B cell (primary cell): Measurements from ENCODE around the gene RAB10. TPM values are rescaled to one million over a fixed set of nuclear protein-coding genes. Genes with fewer than 3 reads are reported as not detected.

Experiments used
- ATAC-seq: fragments of 200-7000 bp; cut with Tn5 transposase; one replicate; pipeline ENCODE4 v1.10.0; 2021; ENCODE audit warnings: low read depth, mild to moderate bottlenecking, moderate number of reproducible peaks, moderate library complexity
- CTCF ChIA-PET: fragments of 350-600 bp; sonication (Branson Sonifier 250); formaldehyde crosslinking; loops from one replicate; lab custom pipeline; 2021; ENCODE audit warnings: antibody characterized with exemption, inconsistent platforms; lab: Charles Lee
- POLR2A ChIA-PET: fragments of 350-600 bp; sonication (Branson Sonifier 250); formaldehyde crosslinking; loops from one replicate; lab custom pipeline; 2021; ENCODE audit warnings: antibody characterized with exemption; lab: Charles Lee
- DNase-seq: peaks from one replicate; pipeline ENCODE4 v3.0.0; 2013
- H2AFZ ChIP-seq: 2 replicates; pipeline ENCODE4 v1.6.1; 2012; ENCODE audit warnings: mild to moderate bottlenecking, low read depth, low read length; ENCODE audit not compliant: insufficient read depth, poor library complexity, severe bottlenecking
- H3K27ac ChIP-seq, 2 donors: 1 replicate in 1 of 2; 2 replicates in 1 of 2; pipeline ENCODE4 v1.5.1; 2012 to 2013; ENCODE audit warnings: low read length in 2 of 2, mild to moderate bottlenecking in 2 of 2, moderate library complexity in 1 of 2
- H3K27me3 ChIP-seq, 4 experiments: fragments of 200-600 bp in 1 of 4; sonication (generic) in 1 of 4; replicated peaks in 1 of 4; 1 replicate in 2 of 4; 2 replicates in 2 of 4; pipeline versions ENCODE4 v1.6.1 to v1.7.0; 2013 to 2016; ENCODE audit warnings: low read length in 3 of 4, mild to moderate bottlenecking in 2 of 4, mixed read lengths in 1 of 4, moderate library complexity in 1 of 4; ENCODE audit not compliant: insufficient read depth in 4 of 4, control insufficient read depth in 3 of 4; ENCODE audit errors: control extremely low read depth in 1 of 4
- H3K36me3 ChIP-seq, 2 experiments: replicated peaks in 1 of 2; 1 replicate in 1 of 2; 2 replicates in 1 of 2; pipeline versions ENCODE4 v1.6.1 to v1.7.1; 2013; ENCODE audit warnings: low read length in 1 of 2; ENCODE audit not compliant: insufficient read depth in 2 of 2, control insufficient read depth in 1 of 2; ENCODE audit errors: control extremely low read depth in 1 of 2, extremely low read depth in 1 of 2
- H3K4me1 ChIP-seq, 2 donors: fragments of 200-600 bp in 1 of 2; sonication (generic) in 1 of 2; 1 replicate in 1 of 2; 2 replicates in 1 of 2; pipeline versions ENCODE4 v1.5.1 to v1.6.1; 2013 to 2017; ENCODE audit warnings: low read length in 2 of 2; ENCODE audit not compliant: control insufficient read depth in 2 of 2, insufficient read depth in 2 of 2
- H3K4me2 ChIP-seq: replicated peaks from 2 replicates; pipeline ENCODE3; 2012; ENCODE audit warnings: mild to moderate bottlenecking, low read depth, low read length; ENCODE audit not compliant: poor library complexity, severe bottlenecking
- H3K4me3 ChIP-seq, 5 experiments: fragments of 200-600 bp in 1 of 5; sonication (generic) in 1 of 5; 1 replicate in 3 of 5; 2 replicates in 2 of 5; pipeline versions ENCODE4 v1.5.1 to v1.7.0; 2011 to 2016; ENCODE audit warnings: low read length in 4 of 5, mild to moderate bottlenecking in 4 of 5, low read depth in 2 of 5, control low read depth in 1 of 5, moderate library complexity in 1 of 5; ENCODE audit not compliant: insufficient read depth in 1 of 5; ENCODE audit errors: control extremely low read depth in 1 of 5, extremely low read depth in 1 of 5
- H3K79me2 ChIP-seq: fragments of 200-600 bp; sonication (generic); one replicate; pipeline ENCODE4 v1.6.0; 2016; ENCODE audit warnings: low read length; ENCODE audit not compliant: control insufficient read depth, insufficient read depth
- H3K9ac ChIP-seq: fragments of 200-600 bp; sonication (generic); 2 replicates; pipeline ENCODE4 v1.6.1; 2017; ENCODE audit warnings: mild to moderate bottlenecking, low read length, moderate library complexity
- H3K9me3 ChIP-seq, 3 donors: one replicate each; pipeline versions ENCODE4 v1.6.1 to v1.7.1; 2013; ENCODE audit warnings: low read length in 2 of 3; ENCODE audit not compliant: control insufficient read depth in 2 of 3, insufficient read depth in 1 of 3; ENCODE audit errors: control extremely low read depth in 1 of 3
- H4K20me1 ChIP-seq: 2 replicates; pipeline ENCODE4 v1.6.0; 2012; ENCODE audit warnings: mild to moderate bottlenecking, low read length; ENCODE audit not compliant: insufficient read depth, control insufficient read depth, poor library complexity, severe bottlenecking
- H3K27ac Mint-ChIP-seq: one replicate; pipeline ENCODE4 v1.8.0; 2021; ENCODE audit warnings: mixed read lengths
- H3K27me3 Mint-ChIP-seq: one replicate; pipeline ENCODE4 v1.8.0; 2021; ENCODE audit warnings: mixed read lengths
- H3K4me1 Mint-ChIP-seq: one replicate; pipeline ENCODE4 v1.8.0; 2021; ENCODE audit warnings: mixed read lengths
- H3K4me3 Mint-ChIP-seq: one replicate; pipeline ENCODE4 v1.8.0; 2021; ENCODE audit warnings: mixed read lengths
- H3K9me3 Mint-ChIP-seq: one replicate; pipeline ENCODE4 v1.8.0; 2022; ENCODE audit warnings: mixed read lengths; ENCODE audit not compliant: insufficient read depth
- CTCF ChIP-seq: fragments of 200-600 bp; IDR thresholded peaks from one replicate; pipeline ENCODE4 v1.8.0; 2022; ENCODE audit warnings: antibody characterized with exemption, mild to moderate bottlenecking
- EZH2 ChIP-seq: IDR thresholded peaks from 2 replicates; pipeline ENCODE4 v1.6.1; 2012; ENCODE audit warnings: borderline replicate concordance, low read depth, mild to moderate bottlenecking, moderate library complexity, low read length; ENCODE audit not compliant: insufficient read depth, poor library complexity, severe bottlenecking
- WGBS: methylation state at CpG from one replicate; pipeline ENCODE4 v1.1.5; 2013; ENCODE audit warnings: missing lambda C conversion rate; ENCODE audit not compliant: insufficient coverage; 5-methylcytosine and 5-hydroxymethylcytosine counted together
- intact Hi-C: fragments of 100-400 bp; cut with micrococcal nuclease; formaldehyde crosslinking; loops from one replicate; pipeline ENCODE4 v1.10.0; 2022
- polyA plus RNA-seq: library from polyadenylated mRNA; depleted of rRNA; stranded (reverse); fragments of >200 nt; gene quantifications from 2 replicates; pipeline ENCODE4 v1.2.3, GENCODE V29; 2012
- total RNA-seq, 2 donors: library from RNA; stranded (reverse); fragments of 120-200 nt in 1 of 2; gene quantifications; 1 replicate in 1 of 2; 2 replicates in 1 of 2; pipeline versions ENCODE4 v1.2.3 to v1.2.4, GENCODE V29; 2013 to 2022

The RAB10 gene
- total and polyA plus RNA-seq, 2 donors (not counting 1 experiment from before 2014, with no cell fraction given): 21.7 to 66.7 TPM

DNA sequence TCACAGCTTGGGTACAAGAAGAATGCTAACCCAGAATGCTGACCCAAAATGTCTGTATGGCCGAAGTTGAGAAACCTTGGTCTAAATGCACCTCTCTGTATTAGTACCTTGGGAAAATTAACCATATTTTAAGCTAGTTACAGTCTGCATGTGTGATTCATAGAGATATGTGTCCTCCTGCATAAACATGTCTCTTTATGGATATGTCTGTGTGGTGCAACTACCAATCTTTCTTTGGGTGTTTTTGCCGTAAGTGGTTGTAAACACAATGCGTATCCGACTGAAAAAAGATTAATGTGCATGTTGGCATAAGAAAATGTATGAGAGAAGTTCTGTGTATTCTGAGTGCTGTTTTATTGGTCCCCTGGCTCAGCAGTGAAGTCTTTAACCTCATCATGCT lies 84.8 kb downstream of the RAB10 start:
- Histone ChIP-seq H2AFZ (no peak overlapping the region), H3K9me3 (no peaks in the 10 kb centered on the region), H3K27ac (no peak overlapping the region), H3K9ac (no peak overlapping the region), H3K36me3 (peaks cover 3 to 8% of the 10 kb centered on the region in 2 experiments), H3K27me3 (no peaks in the 10 kb centered on the region), H3K4me2 (no peak overlapping the region), H3K4me1 (peaks cover 0 to 5% of the 10 kb centered on the region in 2 donors), H3K4me3 (no peak overlapping the region), H3K79me2 (peaks cover 27% of the 10 kb centered on the region), H4K20me1 (peaks cover 46% of the 10 kb centered on the region)
- ChIA-PET CTCF (no interaction called here), POLR2A (no interaction called here)
- ATAC-seq (no peak), DNase-seq (no peak)
- peaks cover 9% of the 10 kb centered on the region for H3K4me1 Mint-ChIP-seq
- no peaks in the 10 kb centered on the region for H3K9me3 Mint-ChIP-seq
- no peaks in the 10 kb centered on the region for H3K27me3 Mint-ChIP-seq
- H3K4me3 Mint-ChIP-seq: no peak overlapping the region
- 100% methylated on average over 3 of the region's 4 CpGs for WGBS
- TF ChIP-seq EZH2 (no peak), CTCF (no peak)
- intact Hi-C loops: no loop called here
- H3K27ac Mint-ChIP-seq: no peak overlapping the region

DNA sequence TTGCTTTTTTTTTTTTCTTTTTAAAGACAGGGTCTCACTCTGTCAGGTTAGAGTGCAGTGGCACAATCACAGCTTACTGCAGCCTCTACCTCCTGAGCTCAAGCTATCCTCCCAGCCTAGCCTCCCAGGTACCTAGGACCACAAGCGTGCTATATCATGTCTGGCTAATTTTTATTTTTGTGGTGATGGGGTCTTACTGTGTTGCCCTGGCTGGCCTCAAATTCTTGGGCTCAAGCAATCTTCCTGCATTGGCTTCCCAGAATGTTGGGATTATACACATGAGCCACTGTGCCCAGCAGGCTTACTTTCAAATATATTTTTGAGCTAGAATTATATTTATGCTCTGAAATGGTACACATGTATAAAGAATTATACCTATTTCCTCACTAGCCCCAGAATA lies 85.6 kb downstream of the RAB10 start:
- H3K79me2 ChIP-seq: peaks cover 27% of the 10 kb centered on the region

More for the DNA sequence above, 85.6 kb downstream of the RAB10 start:
- Mint-ChIP-seq H3K4me1 (peaks cover 5% of the 10 kb centered on the region), H3K27ac (no peak overlapping the region), H3K27me3 (no peaks in the 10 kb centered on the region), H3K4me3 (no peak overlapping the region), H3K9me3 (no peaks in the 10 kb centered on the region)
- H3K4me2 ChIP-seq: no peak overlapping the region
- H4K20me1 ChIP-seq: peaks cover 41% of the 10 kb centered on the region
- intact Hi-C loops: no loop called here
- H3K9ac ChIP-seq: no peak overlapping the region
- POLR2A ChIA-PET: no interaction called here
- ATAC-seq (no peak), DNase-seq (no peak)
- TF ChIP-seq CTCF: no peak
- TF ChIP-seq EZH2: no peak
- H3K9me3 ChIP-seq: no peaks in the 10 kb centered on the region
- no peaks in the 10 kb centered on the region for H3K4me1 ChIP-seq
- H3K4me3 ChIP-seq: no peak overlapping the region
- H3K27ac ChIP-seq: no peak overlapping the region
- no CpG with 5 or more reads among the region's 1 CpG for WGBS
- no peak overlapping the region for H2AFZ ChIP-seq
- CTCF ChIA-PET: no interaction called here
- peaks cover 3 to 8% of the 10 kb centered on the region in 2 experiments for H3K36me3 ChIP-seq
- H3K27me3 ChIP-seq: no peaks in the 10 kb centered on the region
